AML-193 (cell line): ENCODE results near the gene TRAF3IP1.
"Not testable (repeated sequence)": the region's sequence is repeated elsewhere in the genome, so short reads cannot be mapped to it uniquely, and the experiment has no call there.

Experiments
- DNase-seq, 2 experiments: peaks; one replicate each; lab custom pipeline; 2025; lab: John Stamatoyannopoulos, UW

TRAF3IP1 gene

GRCh38 chr2:238380785-238381184, 60.5 kb downstream of the TRAF3IP1 start:
- DNase-seq, result no peak

- peak; percentile 70 to 75 for DNase-seq
Measured at GRCh38 chr2:238381341-238382115, 61.2 kb downstream of the TRAF3IP1 start.

DNA sequence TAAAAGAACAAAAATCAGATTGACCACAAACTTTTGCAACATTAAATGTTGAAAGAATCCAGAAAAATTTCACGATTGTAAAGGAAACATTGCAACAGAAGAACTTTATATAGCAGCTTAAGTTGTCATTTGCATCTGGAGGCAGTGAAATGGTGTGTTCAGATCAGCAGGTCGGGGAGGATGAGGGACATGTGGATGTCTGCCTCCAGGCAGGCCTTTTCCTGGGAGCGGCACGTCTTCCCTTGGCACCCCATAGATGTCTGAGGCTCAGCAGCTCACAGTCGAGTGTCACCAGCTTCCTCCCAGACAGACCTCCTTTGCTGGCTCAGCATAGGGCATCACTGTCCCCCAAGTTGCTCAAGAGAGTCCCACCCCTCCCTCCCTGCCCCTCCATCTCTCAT, 62.1 kb downstream of the TRAF3IP1 start:
- DNase-seq, result peak; percentile 81 to 85

GRCh38 chr2:238383135-238383534, 62.8 kb downstream of the TRAF3IP1 start:
- DNase-seq, result no peak

DNA sequence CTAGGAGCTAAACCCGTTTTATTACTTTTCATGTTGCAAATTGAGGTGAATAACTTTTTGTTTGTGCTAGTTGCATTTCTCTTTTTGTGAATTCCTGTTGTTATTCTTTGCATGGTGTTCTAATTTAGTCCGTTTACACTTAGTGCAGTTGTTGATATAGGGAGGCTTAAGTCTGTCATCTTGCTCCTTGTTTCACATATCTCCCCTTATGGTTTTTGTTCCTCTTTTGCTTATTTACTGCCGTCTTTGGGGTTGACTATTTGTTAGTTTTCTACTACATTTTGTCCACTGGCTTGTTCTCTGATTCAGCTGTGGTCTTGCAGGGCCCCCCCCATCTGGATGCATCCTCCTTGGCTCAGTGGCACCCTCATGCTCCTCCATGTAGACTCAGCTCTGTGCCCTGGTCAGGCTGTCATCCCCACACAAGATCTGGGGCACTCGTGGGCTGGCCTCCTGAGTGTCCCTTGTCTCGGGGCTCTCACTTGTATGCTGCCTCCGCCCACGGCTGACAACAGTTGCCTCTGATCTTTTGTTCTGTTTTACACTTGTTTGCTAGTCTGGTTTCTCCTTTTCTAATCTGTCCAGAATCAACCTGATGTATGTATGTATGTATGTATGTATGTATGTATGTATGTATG, 63.5 kb downstream of the TRAF3IP1 start:
- DNase-seq, result no peak

DNA sequence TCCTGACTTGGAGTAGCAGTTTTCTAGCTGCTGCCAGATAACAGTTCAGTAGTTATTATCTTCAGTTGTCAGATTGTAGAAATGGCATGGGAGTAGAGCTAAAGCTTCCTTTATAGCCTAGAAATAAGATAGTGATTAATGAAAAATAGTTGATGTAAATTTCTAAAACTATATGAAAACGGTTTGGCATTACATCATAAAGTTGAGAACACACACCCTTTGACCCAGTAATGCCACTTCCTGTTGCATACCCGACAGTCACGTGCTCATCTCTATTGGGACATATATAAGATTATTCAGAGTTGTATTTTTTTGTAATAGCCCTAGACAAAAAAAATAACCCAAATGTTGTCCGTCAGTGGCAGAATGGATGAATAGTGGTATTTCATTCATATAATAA, 67.0 kb downstream of the TRAF3IP1 start:
- DNase-seq, result peak; percentile 76 to 84

- no peak for DNase-seq
Measured at GRCh38 chr2:238388794-238389193, 68.5 kb downstream of the TRAF3IP1 start.

GRCh38 chr2:238389988-238390589, 69.8 kb downstream of the TRAF3IP1 start:
- DNase-seq, result no peak

DNA sequence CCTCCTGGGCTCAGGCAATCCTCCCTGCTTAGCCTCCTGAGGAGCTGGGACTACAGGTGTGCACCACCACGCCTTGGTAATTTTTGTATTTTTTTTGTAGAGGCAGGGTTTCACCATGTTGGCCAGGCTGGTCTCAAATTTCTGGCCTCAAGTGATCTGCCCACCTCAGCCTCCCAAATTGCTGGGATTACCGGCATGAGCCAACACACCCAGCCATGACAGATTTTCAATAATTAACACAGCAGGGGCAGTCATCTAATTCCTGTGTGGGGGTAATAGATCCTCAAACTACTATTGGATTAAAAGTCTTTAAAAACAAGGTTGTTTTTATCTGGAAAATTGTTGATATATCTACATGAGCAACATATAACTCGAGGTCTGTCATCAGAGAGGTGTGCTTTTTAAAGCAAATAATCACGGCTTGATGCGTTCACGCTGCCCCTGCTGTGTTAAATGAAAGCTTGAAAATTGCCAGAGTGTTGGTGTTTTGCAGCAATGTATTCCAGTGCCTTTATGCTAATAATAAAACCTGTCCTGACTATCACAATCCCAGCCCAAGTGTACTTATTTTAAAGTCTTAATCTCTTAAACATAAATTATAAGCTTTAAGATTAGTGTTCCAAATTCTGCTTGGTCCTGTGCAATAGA, 70.8 kb downstream of the TRAF3IP1 start:
- DNase-seq, result no peak

GRCh38 chr2:238396663-238397062, 76.3 kb downstream of the TRAF3IP1 start:
- DNase-seq, result no peak

DNA sequence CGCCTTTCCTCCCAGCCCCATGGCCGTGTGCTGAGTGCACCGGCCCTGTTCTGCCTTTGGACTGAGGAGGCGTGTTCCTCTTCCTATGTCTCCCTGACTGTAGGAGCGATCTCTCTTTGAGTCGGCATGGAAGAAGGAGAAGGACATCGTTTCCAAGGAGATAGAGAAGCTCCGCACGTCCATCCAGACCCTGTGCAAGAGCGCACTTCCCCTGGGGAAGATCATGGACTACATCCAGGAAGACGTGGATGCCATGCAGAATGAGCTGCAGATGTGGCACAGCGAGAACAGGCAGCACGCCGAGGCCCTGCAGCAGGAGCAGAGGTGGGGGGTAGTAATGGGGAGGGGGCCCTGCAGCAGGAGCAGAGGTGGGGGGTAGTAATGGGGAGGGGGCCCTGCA, 77.0 kb downstream of the TRAF3IP1 start:
- DNase-seq, result no peak

DNA sequence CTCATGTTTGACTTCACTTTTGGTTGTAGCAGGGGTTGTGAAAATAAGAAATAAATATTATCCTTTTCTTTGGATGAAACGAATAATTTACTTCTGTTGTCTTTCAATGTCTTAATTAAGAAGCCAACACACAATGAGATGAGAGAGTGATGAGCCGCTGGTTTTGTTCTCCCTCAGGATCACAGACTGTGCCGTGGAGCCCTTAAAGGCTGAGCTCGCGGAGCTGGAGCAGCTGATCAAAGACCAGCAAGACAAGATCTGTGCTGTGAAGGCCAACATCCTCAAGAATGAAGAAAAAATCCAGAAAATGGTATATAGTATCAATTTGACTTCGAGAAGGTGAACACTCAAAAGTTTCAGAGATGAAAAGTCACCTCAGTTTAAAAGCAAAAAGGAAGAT, 78.3 kb downstream of the TRAF3IP1 start:
- no peak for DNase-seq

- DNase-seq, result no peak
Measured at GRCh38 chr2:238399094-238399493, 78.8 kb downstream of the TRAF3IP1 start.

GRCh38 chr2:238401551-238401950, 81.2 kb downstream of the TRAF3IP1 start:
- DNase-seq, result no peak

DNA sequence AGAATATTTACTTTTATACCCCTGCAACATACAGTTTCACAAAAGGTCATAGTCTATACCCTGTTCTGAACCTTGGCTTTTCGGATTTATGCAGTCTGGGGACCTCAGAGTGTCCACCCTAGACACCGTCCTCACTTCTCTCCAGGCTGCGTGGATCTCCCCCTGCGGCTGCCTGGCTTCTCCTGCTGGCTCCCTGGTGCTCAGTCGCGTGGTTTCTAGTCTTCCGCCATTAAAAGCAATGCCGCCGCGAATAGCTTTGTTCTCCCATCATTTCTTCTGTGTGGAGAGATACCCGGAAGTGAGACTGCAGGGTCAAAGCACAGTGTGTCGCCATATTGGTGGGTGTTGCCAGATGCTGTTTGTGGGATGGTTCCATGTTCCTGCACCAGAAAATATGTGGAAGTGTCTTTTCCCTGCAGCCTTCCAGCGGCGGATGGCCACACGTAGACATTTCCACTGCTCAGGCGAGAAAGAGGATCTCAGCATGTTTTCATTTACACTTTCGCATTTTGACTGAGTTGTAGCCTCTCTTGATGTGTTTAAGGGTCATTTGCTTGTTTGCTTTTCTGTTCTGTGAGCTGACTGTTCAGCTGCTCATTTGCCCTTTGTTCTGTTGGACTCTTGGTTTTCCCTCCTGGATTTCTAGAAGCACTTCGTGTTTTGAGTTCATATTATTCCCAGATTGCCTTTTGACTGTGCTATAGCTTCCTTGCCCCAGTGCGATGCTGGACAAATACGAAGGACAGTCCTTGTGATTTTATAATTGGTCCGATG, 83.5 kb downstream of the TRAF3IP1 start:
- DNase-seq, result no peak

DNA sequence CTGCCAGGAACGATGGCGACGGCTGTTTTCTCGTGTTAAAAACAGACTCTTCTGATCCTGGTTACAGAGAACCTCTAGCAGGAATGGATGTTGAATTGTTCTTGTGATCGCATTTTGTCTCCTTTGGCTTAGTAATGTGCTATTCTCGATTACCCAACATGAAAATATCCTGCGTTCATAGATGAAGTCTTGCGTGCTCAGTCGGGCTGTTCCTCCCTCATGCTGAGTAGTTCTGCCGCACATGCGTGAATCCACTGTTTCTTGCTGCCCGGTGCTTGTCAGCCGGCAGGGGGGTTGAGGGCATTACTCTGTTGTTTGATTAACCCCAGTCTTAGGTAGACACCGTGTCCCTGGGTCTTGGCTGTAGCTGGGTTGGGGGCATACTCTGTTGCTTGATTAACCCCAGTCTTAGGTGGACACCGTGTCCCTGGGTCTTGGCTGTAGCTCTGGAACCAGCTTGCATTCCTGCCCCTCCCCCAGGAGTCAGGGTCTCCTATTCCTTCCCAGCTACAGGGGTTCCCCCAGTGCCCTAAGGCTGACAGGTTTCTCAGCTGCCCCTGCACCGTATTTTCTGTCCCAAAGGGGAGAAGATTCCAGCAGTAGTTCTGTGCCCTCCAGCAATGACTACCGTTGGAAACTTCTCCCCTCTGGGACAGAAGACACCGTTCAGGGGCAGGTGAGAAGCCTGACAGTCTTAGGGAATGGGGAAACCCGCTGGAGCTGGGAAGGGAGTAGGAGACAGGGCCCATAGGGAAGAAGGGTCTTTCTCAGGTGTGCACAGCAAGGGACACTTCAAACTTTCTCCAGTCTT, 84.3 kb downstream of the TRAF3IP1 start:
- no peak for DNase-seq

DNA sequence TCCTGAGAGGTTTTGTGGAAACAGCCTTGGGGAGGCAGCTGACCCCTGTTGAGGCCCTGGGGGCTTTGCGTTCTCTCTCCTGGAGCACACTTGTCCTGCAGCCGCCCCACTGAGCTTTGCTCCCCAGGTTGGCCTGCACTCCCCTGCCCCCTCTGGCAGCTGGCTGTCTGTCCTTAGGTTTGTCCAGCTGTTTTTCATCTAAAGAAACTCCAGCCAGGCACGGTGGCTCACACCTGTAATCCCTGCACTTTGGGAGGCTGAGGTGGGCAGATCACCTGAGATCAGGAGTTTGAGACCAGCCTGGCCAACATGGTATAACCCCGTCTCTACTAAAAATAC, 84.9 kb downstream of the TRAF3IP1 start:
- DNase-seq, result not testable (repeated sequence)

DNA sequence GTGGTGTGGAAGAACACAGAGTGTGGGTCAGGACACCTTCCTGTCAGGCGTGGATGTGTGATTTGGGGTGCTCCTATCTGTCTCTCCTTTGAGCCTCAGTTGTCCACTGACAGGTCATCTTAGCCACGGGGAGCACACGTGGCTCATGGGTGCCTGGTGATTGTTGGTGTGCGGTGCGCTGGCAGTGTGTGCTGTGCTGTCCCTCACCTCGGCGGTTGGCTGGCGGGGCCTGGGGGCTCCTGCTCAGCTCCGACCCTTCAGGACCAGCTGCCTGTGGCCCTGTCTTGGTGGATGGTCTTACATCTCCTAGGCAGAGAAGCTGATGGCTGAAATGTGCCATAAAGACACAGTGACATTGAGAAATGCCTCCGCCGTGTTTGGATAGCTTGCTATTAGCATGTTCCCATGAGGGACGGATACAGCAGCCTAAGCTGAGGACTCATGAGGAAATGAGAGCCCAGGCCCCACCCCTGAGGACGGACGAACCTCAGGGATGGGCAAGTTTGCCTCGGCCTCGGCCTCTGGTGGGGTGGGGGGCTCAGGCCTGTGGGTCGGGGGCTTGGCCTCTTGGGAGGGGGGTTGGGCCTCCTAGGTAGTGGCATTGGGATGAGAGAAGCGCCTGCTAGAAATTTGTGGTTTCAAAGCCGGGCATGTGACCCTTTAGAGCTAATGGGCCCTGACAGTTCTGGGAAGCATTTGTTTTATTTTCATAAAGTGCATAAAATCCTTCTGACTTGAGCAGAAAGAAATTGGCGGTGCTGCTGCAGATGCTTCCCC, 86.1 kb downstream of the TRAF3IP1 start:
- DNase-seq, result no peak

GRCh38 chr2:238406998-238407285, 86.6 kb downstream of the TRAF3IP1 start:
- DNase-seq, result no peak

GRCh38 chr2:238407566-238407965, 87.2 kb downstream of the TRAF3IP1 start:
- no peak for DNase-seq
